Measurements from ENCODE around the gene TBC1D14. TPM values are rescaled to one million over a fixed set of nuclear protein-coding genes. Genes with fewer than 3 reads are reported as not detected.
A peak's percentile ranks its signal among the peaks of the same experiment; 100 is the strongest.

Gene TBC1D14
- total RNA-seq, 4 donors from 2014 or later: 54.7 to 101 (median 73.3) TPM

- TF ChIP-seq POLR2A (IDR thresholded peaks at IDR 0.05): no peak
- TF ChIP-seq CTCF (IDR thresholded peaks at IDR 0.05): no peak
- intact Hi-C loops (cut with DNase I; ENCODE audit: low total_unique reads): loop anchor here (5.0 kb wide), 1 partner anchor 89 kb away; no protein-coding TSS in a partner anchor
- no peak overlapping the region for H3K4me3 ChIP-seq (ENCODE audit: low read depth, poor library complexity, severe bottlenecking)
- DNase-seq (ENCODE audit: low spot score in 2 of 2): no peak
- WGBS, 2 donors: 87 to 93% methylated on average over 4 of the region's 4 CpGs
These were observed 156.9 kb downstream of the TBC1D14 start for GRCh38 chr4:7066493-7066892.

- no peak for TF ChIP-seq POLR2A (IDR thresholded peaks at IDR 0.05)
- intact Hi-C loops (cut with DNase I; ENCODE audit: low total_unique reads): loop anchor here (5.0 kb wide), 1 partner anchor 90 kb away; no protein-coding TSS in a partner anchor
- WGBS, 2 donors: 2 to 4% methylated on average over 13 of the region's 13 CpGs
- peak overlapping the region; percentile 93 for H3K4me3 ChIP-seq (ENCODE audit: low read depth, poor library complexity, severe bottlenecking)
- DNase-seq (ENCODE audit: low spot score in 2 of 2): no peak
These were observed 157.5 kb downstream of the TBC1D14 start for GRCh38 chr4:7067126-7067451.

- 0% methylated on average over 28 to 40 of the region's 81 CpGs for WGBS, 2 donors
These were observed 158.0 kb downstream of the TBC1D14 start, which contains the start of gene GRPEL1 for GRCh38 chr4:7067452-7068278. GRPEL1 (minus strand) TSS chr4:7068064; CDS start chr4:7068032, 32 bp downstream.

GRCh38 chr4:7068279-7068842, 158.7 kb downstream of the TBC1D14 start:
- peak overlapping the region; percentile 44 for H3K4me3 ChIP-seq (ENCODE audit: low read depth, poor library complexity, severe bottlenecking)
- WGBS, 2 donors: 0 to 1% methylated on average over 46 to 49 of the region's 50 CpGs
- intact Hi-C loops (cut with DNase I; ENCODE audit: low total_unique reads): loop anchor here (5.0 kb wide), 1 partner anchor 91 kb away; no protein-coding TSS in a partner anchor
- DNase-seq (ENCODE audit: low spot score in 2 of 2): peak in 1 of 2 donors; percentile 100
- no peak for TF ChIP-seq POLR2A (IDR thresholded peaks at IDR 0.05)
- TF ChIP-seq CTCF (IDR thresholded peaks at IDR 0.05): no peak

More at GRCh38 chr4:7067452-7068278, 158.0 kb downstream of the TBC1D14 start, which contains the start of gene GRPEL1:
- DNase-seq (ENCODE audit: low spot score in 2 of 2): peak; percentile 91 to 100
- TF ChIP-seq POLR2A (IDR thresholded peaks at IDR 0.05) (peak in 1 of 2 donors; percentile 88), CTCF (IDR thresholded peaks at IDR 0.05) (no peak)
- intact Hi-C loops (cut with DNase I; ENCODE audit: low total_unique reads): loop anchor here (5.0 kb wide), 1 partner anchor 90 kb away; no protein-coding TSS in a partner anchor
- peak within 1 kb of the TSS; percentile 93 for H3K4me3 ChIP-seq (ENCODE audit: low read depth, poor library complexity, severe bottlenecking)

GRCh38 chr4:7068883-7069282, 159.3 kb downstream of the TBC1D14 start:
- intact Hi-C loops (cut with DNase I; ENCODE audit: low total_unique reads): loop anchor here (5.0 kb wide), 1 partner anchor 92 kb away; no protein-coding TSS in a partner anchor
- TF ChIP-seq CTCF (IDR thresholded peaks at IDR 0.05): no peak
- TF ChIP-seq POLR2A (IDR thresholded peaks at IDR 0.05): no peak
- H3K4me3 ChIP-seq (ENCODE audit: low read depth, poor library complexity, severe bottlenecking): no peak overlapping the region
- WGBS, 2 donors: 10 to 18% methylated on average over 18 to 20 of the region's 20 CpGs
- DNase-seq (ENCODE audit: low spot score in 2 of 2): peak in 1 of 2 donors; percentile 85

All from lower leg skin (tissue), 4 donors.